ENCODE results near the gene MTCH1. TPM values are rescaled to one million over a fixed set of nuclear protein-coding genes. Genes with fewer than 3 reads are reported as not detected.

Gene MTCH1
- total and polyA plus RNA-seq, 2 of the 4 experiments (the other 2 are of a cell fraction): 215 to 263 TPM

DNA sequence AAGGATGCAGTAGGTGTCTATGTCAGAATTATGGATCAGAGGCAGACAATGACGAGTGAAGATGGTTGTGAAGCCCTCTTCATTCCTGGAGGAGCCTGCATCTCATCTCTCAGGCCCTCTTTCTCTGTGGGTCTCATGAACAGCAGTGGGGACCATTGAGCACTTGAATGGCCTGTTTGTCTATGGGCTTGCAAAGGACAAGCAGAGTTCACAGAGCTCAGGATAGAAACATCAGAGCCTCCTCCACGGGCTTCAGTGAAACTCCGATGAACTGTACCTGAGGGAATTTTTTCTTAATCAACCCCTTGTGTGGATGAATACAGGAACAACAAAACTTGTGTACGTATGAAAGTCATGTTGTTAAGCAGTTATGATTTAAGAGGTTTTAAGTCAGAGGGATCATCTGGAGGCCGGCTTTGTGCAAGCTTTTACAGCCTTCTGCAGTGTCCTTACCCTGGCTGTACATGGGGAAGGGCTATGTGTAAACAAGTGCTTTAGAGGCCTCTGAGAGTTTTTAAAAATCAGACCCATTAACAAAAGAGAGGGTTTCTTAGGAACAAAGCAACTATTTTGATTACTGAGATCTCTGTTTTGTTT, 61.1 kb downstream of the MTCH1 start:
- H2BK15ac ChIP-seq (ENCODE audit: low read depth, low read length): no peak overlapping the region
- H3K4me3 ChIP-seq (ENCODE audit: insufficient read depth, low read depth, low read length): no peak overlapping the region
- no peaks in the 10 kb centered on the region for H3K27me3 ChIP-seq (ENCODE audit: control insufficient read depth, insufficient read depth, low read length)
- in situ Hi-C loops (cut with MboI; ENCODE audit: low sequenced_read_pairs) (no loop called here), dilution Hi-C loops (cut with HindIII; ENCODE audit: low sequenced_read_pairs, unreplicated experiment) (no loop called here), intact Hi-C loops (cut with micrococcal nuclease) (no loop called here)
- H3K4ac ChIP-seq (ENCODE audit: low read depth, low read length): no peak overlapping the region
- no peak overlapping the region for H4K91ac ChIP-seq (ENCODE audit: insufficient read depth, low read depth, low read length)
- no peaks in the 10 kb centered on the region for H4K20me1 ChIP-seq (ENCODE audit: insufficient read depth, low read length)
- BruUV-seq (replicated peaks): TSS peak; percentile 13
- no peak overlapping the region; the same call in 1 of the 2 replicates for H2BK20ac ChIP-seq (ENCODE audit: low read depth, low read length)
- peaks cover 19% of the 10 kb centered on the region for H3K9me1 ChIP-seq (ENCODE audit: insufficient read depth, low read length)
- H2BK120ac ChIP-seq (ENCODE audit: low read depth, low read length): no peak overlapping the region
- ChIA-PET CTCF (no interaction called here), POLR2A (ENCODE audit: unreplicated experiment) (no interaction called here)
- H2AK9ac ChIP-seq (replicated peaks; ENCODE audit: low read depth, low read length, poor library complexity): no peak overlapping the region
- H3K9me3 ChIP-seq (ENCODE audit: control insufficient read depth, insufficient read depth, low read length): no peaks in the 10 kb centered on the region
- no peak overlapping the region; the same call in 1 of the 2 replicates for H3K56ac ChIP-seq (ENCODE audit: extremely low read depth, insufficient read depth, low read length)
- H3K14ac ChIP-seq (replicated peaks; ENCODE audit: low read depth, low read length): no peak overlapping the region
- H3K4me1 ChIP-seq (ENCODE audit: control insufficient read depth, insufficient read depth, low read length): peaks cover 39% of the 10 kb centered on the region
- no peak for DNase-seq
- H3K4me2 ChIP-seq (ENCODE audit: low read depth, low read length): no peak overlapping the region
- no peak overlapping the region; the same call in 1 of the 2 replicates for H2AK5ac ChIP-seq (ENCODE audit: low read depth, low read length)
- no peak for TF ChIP-seq RCOR1 (IDR thresholded peaks at IDR 0.05; ENCODE audit: insufficient replicate concordance, low read length)
- no peak for TF ChIP-seq SMC3 (IDR thresholded peaks at IDR 0.05; ENCODE audit: low read depth, low read length)
- 0 out of 2 replicates have a peak overlapping the region, but pooled peaks have one; percentile 20 for H4K5ac ChIP-seq (ENCODE audit: low read depth, low read length)
- WGBS, 2 experiments (ENCODE audit: extremely low coverage in 2 of 2, insufficient read length in 1 of 2): no CpG with 5 or more reads among the region's 5 CpGs
- no peak overlapping the region for H3K27ac ChIP-seq (ENCODE audit: insufficient read depth, low read length)
- no peak overlapping the region for H4K8ac ChIP-seq (ENCODE audit: low read depth in 2 of 2, low read length in 2 of 2)
- no peak overlapping the region for H2AFZ ChIP-seq (replicated peaks; ENCODE audit: low read length, poor library complexity)
- no peak overlapping the region for H3K23ac ChIP-seq (ENCODE audit: low read depth, low read length)
- H3K79me1 ChIP-seq (ENCODE audit: low read depth in 1 of 2, low read length in 2 of 2): peaks cover 0 to 3% of the 10 kb centered on the region in 2 experiments; a peak in 1 of 4 replicates
- peaks cover 18% of the 10 kb centered on the region for H3K36me3 ChIP-seq (ENCODE audit: control insufficient read depth, insufficient read depth, low read length)
- H3K9ac ChIP-seq (ENCODE audit: low read depth, low read length): no peak overlapping the region
- no peak overlapping the region for H3K18ac ChIP-seq (ENCODE audit: low read depth, low read length)
- no peak overlapping the region for H2BK5ac ChIP-seq (ENCODE audit: low read depth, low read length, poor library complexity, severe bottlenecking)
- no peak for ATAC-seq (ENCODE audit: low read depth)

Measured in IMR-90 (cell line).